NCI-H2107 treated with DMSO at 0.1 percent for 48 hours (cell line): ENCODE measurements around the gene KLF3.

Experiments
- DNase-seq: peaks from one replicate; lab custom pipeline; 2025; ENCODE audit not compliant: unreplicated experiment; lab: John Stamatoyannopoulos, UW

Gene KLF3

DNA sequence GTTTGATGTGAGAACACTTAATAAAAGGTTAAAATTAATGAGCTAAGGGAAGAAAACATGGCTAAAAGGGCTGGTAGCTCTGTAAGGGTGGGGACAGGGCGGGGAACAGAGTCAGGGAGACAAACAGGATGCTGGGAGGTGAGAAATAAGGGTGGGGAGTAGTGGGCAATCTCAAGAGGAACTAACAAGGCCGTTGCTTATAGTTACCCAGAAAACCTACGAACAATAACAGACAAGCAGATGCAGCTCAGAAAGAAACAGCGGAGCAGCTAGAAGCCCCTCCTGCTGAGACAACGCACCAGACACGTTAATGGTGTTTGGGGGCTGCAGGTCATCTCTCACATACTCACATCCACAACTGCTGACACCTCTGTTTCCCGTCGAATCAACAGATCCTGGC lies 9.7 kb upstream of the KLF3 start:
- DNase-seq = no peak

DNA sequence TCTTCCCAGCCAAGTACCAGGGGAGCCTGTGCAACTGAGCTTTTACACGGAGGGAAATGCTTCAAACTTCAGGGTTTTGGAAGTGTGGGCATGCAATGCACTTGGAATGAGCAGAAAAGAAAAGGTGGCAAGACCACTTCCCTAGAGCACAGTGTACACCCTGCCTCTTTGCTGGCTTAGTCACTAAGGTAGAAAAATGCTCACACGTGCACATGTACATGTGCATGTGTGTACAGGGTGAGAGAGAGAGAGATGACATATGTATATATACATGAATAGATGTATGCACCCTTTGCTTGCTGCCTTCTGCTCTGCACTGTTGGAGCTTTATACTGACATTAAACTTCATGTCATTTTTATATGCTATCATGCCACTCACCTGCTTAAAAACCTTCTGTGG lies 7.9 kb upstream of the KLF3 start:
- no peak for DNase-seq

DNA sequence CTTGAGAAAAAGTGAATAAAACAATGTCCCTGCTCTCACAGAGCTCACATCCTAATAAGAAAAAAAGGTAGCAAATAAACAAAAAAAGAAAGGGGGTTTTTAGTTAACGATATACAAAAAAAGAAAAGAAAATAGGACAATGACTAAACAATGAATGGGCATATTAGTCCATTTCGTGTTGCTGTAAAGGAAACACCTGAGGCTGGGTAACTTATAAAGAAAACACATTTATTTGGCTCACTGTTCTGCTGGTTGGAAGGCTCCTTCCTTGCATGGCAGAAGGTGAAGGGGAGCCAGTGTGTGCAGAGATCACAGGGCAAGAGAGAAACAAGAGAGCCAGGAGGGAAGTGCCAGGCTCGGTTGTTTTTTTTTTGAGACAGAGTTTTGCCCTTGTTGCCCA lies 4.7 kb upstream of the KLF3 start:
- no peak for DNase-seq

DNA sequence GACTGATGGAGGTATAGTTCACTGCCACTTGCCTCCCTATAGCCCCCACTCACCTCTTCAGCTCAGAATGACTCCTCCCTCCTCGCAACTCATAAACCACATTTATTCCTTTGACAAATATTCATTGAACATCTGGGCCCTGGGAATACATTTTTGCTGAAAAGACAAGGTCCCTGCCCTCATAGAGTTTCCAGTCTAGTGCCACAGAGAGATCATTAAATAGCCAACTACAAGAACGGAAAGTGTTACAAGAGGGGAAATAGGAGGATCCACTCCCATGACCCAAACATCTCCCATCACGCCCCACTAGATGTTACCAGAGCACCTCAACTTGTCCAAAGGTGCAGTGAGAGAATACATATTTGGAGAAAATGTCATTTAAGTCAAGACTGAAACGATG lies 3.2 kb upstream of the KLF3 start:
- DNase-seq = no peak

DNA sequence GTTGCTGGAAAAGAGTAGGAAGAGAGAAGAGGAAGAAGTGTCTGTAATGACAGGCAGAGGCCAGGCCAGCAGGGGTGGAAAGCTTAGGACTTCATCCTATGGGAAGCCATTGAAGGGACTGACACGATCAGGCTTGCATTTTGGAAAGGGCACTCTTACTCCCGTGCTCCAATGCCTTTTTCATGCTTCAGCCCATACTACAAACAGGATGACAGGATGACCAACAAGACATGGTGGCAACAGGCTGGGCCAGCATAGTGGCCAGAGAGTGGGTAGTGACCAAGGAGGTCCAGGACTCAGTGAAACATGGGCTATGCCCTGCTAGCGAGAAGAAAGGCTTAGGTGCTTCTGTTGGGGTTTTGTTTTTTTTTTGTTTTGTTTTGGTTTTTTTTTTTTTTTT lies 2.6 kb upstream of the KLF3 start:
- no peak for DNase-seq

DNA sequence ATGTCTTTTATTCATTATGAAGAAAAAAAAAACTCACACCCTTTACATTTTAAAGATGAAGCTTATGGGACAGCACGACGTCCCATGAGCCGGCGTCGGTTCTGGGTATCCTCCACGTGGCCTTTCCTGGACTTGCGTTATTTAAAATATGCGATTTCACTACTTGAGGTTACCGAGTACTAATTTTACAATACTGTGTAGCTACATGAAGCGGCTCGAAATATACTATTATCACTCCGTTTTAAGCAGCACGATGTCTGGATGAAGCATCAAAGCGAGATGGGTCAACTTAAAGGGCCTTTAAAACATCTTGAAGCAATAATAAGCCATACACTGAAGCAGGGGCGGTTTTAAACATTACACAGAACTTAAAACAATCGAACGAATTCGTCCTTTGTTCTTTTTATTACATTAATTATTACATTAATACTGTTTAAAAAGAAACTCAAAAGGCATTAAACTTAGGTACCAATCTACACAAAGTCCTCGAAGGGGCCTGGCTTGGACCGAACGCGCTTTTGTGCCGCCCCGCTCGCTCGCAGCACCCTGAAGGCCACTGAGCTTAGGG lies 1.4 kb upstream of the KLF3 start:
- no peak for DNase-seq

DNA sequence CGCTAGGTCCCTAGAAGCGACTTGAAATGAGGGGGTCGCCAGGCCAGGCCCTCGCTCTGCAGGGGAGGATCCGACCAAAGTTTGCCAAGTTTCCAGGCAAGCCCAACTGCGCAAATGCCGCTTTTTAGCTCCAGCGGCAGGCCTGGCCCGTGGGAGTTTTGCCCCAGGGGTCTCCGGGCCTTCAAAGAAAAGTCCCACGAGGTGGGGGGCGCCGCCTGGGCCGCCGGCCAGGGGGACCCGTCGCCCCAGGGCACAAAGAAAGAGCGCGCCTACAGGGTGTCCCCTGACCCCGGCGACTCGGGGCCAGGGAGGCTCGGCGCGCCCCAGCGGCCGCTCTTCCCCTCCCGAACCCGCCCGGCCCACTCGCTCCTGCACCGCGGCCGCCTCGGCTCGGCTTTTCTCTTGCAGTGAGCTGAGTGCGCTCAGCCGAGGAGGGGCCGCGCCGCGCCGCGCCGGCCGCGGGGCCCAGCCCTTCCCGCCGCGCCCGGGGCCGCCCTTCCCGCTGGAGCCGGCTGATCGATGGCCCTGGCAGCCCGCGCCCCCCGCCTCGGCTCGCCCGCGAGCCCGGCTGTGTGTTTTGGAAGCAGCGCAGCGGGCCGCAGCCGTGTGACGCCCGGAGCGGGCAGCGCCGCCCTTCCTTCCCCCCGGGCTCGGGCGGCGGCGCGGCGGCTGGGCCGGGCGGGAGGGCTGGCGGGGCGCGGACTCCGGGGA lies 754 bp upstream of the KLF3 start:
- DNase-seq = no peak

DNA sequence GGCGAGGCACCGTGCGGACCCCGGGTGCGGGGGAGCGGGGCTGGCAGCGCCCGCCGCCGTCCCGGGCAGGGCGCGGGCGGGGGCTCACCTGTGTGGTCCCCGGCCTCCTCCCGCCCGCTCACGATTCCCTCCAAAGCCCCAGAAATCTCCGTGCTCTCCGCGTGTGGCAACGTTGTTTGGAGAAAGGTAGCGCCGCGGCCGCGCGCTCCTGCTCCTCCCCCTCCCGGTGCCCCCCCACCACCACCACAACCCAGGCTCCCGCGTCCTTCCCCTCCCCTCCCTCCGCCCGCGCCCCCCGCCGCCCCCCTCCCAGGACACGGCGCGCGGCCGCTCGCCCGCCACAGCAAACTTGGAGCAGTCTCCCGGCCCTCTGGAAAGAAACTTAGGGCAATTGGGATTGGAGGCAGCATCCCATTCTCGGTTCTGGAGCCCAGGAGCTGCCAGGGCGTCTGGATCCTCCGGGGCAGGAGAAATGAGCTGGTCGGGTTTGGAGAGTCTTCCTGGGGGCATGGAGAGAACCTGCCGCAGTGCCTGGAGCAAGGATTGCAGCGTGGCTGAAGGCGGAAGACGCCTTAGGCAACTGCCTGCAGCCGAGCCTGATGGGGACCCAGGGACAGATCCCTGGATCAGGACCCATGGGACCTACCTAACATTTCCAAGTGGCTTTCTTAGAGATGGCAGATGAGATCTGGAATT lies 855 bp downstream of the KLF3 start:
- DNase-seq = peak; percentile 18

DNA sequence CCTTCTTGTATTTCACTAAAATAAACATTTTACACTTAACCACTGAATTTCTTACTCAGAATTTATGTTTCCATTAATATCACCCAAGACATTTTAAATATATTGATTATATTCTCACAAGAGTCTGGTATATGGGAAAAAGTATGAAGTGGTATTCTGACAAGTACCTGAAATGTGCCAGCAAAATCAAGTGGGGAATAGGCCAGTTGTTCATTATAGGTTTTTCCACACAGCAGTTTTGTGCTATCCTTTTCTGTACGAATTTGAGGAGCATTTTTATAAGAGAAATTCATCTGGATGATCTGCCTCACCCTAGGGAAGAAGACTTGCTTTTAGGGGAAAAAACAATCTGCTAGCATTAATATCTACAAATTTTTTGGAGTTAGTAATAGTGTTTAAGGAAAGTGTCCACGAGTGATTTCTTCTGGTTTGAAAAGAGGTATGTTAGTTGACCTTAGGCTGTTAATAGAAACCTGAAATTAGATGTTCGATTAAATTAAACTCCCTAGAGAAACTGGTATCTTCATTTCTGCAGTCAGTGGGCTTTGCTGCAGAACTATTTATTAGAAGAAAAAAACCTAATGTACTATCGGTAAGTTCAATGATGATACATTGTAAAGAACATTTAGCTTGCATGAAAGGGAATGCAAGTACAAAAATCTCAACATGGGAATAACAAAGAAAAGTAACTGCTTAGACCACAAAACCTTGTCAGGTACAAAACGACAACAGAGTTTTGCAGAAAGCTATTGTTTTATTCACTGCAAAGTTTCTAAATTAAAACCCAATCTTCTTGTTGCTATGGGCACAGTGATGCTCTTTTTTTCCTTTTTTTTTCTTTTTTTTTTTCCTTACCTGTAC lies 1.8 kb downstream of the KLF3 start:
- DNase-seq = no peak

DNA sequence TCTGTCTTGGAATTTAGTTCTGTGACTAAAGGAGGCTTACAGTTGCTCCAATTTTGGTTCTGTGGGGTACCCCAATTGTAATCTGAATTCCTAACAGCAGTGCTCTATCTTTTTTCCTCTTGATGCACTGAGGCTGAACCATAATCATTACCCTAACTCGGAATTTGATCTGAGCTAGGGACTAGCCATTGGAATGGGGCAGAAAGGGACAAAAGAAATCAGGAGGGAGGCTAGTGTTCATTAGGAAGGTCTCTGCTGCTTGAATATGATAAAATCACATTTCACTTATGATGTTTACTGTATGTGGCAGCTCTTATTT lies 2.7 kb downstream of the KLF3 start:
- DNase-seq = no peak

DNA sequence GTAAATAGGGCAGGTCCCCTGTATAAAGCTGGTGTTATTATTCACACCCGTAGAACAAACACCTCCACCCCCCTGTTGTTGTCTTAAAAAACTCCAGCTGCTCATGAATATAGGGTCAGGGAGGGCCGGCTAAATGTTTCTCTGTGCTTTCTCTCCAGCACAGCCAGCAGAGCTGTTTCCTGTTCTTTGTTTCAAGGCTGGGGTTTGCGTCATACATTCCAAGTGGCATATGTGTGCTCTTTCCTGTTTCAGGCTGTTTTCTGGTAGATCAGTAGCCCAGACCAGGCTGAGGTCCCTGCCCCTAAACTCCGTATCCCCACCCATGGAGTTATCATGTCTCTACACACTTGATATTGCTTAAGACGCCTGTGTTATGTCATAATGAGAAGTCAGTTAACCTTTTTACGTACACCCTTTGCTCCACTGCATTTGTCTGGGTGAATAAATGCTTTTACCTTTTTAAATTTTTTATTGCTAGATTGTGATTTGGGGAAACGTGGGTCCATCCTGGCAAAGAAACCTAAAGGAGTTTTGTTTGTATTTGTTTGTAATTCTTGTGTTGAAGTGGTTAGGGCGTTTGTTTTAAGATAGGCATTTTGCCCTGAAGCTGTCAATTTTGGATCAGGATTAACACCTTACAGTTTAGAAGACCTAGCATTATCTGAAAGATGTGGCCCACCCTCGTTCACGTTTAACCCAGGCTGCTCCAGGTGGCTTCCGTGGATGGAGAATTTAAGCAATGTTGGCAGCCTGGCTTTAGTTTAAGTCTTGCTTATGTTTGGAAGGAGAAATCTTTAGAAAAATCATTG lies 3.3 kb downstream of the KLF3 start:
- peak; percentile 73 for DNase-seq

DNA sequence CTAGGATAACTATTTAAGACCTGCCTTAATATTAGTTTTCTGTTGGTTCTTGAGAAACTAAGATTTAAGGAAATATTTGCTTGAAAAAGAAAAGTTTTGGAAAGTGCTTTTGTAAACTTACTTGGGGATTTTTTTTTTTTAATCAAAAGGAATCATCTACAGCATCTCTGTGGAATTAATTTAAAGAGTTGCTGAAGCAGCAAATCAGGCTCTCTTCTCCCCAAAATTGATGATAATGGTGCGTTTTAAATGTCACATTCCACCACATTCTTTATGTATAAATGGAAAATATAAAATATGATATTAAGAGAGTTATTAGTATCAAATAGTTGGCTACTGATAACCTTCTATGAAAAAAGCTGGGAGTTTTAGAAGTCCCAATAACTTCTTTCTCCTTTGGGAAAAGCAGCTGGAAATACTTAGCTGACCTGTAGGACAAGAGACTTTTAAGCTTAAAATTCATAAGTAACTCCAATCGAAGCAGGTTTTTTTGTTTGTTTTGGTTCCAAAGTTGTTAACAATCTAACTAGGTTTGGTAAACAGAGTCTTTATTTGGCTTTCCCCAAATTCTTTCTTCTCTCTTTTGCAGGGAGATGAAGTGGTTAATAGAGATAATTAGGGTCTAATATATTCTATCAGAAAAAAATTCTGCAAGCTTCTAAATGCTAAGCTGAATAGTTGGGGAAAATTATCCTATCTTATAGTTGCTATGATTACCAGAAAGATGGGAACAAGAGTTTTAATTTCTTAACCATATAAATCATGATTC lies 4.4 kb downstream of the KLF3 start:
- DNase-seq = no peak

DNA sequence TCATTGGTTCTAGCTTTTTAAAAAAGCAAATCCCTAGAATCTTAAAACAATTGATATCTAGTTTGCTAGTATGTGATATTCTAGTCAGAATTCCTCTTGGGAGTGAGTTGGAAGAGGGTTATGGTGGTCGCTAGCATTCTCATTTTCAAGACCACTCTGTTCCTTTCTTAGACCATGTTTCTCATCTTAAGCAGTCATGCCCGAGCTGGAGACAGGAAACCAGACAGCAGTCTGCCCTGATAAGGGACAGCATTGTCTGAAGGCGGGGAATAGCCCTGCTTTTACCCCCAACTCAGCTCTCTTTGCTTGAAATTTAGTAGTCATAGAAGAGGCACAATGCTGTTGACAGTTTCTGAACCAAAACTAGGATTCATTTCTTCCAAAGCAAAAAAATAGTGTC lies 5.2 kb downstream of the KLF3 start:
- DNase-seq = no peak

DNA sequence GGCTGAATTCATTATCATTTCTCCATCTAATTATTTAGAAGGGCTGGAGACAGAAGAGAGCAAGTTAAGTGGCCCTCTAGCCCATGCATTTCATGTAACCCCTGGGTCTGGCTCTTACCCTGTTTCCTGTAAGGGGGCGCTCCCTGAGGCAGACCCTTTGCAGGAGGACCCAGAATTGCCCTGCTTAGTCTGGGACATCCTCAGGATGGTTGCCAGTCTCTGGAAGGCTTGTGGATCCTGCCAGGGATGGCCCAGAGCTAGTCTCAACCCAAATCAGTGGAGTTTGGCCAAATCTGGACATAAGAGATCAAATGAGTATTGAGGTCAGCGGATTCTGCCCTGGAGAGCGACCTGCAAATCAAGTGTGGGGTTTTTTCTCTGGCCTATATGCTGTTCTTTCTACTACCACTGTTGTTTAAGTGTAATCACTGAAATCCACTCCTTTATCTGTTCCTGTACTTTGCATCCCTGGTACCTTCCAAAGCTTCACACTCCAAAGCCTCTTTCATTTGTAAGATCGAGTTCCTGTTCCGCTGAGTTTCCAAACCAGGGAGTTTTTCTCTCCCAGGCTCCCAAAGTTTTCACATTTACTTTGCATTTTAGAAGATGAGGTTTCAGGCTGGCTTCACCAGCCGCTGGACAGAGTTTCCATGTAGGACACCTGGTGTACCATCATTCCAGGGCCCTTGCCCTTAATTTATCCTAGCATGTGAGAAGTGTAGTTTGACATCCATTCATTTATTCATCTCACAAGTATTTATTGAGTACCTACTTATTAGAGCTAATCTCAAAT lies 6.3 kb downstream of the KLF3 start:
- no peak for DNase-seq

DNA sequence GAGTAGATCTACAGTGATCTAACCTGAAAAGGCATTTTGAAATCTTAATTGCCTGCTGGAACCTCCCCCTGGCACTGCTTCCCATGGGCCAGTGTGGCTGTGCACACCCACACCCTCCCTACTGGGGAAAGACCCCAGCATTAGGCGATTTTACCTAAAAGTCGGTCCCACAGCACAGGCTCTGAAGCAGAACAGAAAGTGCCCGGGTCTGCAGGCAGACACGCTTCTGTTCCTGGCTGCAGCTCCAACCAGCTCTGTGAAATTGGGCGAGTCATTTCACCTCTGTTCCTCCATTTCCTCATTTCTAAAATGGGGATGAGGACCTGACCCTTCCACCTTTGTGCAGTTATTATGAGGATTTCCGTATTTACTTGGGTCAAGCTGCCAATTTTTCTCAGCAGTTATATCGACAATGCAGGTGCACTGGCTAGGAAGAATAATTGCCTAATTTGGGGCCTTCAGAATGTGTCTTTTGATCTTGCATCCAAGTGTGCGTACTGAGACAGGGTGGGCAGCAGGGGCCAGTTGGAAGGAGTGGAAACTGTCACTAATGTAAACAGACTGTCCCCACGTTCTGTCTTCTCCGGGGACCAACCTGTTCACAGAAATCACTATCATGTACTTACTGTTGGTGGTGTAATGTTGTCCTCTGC lies 7.1 kb downstream of the KLF3 start:
- DNase-seq = no peak

DNA sequence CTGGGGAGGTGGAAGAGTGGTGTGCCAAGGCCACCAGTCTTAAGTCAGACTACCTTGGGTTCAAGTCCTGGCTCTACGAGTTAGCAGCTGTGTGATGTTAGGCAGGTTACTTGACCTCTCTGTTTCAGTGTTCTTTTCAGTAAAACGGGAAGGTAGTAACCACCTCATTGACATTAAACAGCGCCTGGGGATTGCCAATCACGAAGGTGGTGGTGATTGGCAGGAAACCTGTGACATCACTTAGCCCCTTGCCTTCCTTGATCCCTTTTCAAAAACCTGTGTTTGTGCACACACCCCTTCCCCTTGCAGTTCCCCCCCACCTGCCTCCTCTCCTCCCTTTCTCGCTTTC lies 7.6 kb downstream of the KLF3 start:
- no peak for DNase-seq

DNA sequence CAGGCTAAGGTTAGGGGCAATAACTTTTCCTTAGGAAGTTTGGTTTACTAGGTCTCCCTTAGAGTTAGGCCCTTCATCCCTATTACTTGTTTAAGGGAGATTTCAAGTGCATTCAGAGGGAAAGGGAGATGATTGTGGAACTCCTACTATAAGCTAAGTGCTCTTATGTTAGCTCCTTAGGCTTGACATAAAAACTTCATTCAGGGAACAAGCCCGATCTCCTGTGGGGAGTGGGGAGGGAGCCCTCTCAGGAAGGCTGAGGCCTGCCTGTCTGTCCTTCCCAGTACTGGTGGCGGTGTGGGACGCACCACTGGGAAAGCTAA lies 8.0 kb downstream of the KLF3 start:
- no peak for DNase-seq

DNA sequence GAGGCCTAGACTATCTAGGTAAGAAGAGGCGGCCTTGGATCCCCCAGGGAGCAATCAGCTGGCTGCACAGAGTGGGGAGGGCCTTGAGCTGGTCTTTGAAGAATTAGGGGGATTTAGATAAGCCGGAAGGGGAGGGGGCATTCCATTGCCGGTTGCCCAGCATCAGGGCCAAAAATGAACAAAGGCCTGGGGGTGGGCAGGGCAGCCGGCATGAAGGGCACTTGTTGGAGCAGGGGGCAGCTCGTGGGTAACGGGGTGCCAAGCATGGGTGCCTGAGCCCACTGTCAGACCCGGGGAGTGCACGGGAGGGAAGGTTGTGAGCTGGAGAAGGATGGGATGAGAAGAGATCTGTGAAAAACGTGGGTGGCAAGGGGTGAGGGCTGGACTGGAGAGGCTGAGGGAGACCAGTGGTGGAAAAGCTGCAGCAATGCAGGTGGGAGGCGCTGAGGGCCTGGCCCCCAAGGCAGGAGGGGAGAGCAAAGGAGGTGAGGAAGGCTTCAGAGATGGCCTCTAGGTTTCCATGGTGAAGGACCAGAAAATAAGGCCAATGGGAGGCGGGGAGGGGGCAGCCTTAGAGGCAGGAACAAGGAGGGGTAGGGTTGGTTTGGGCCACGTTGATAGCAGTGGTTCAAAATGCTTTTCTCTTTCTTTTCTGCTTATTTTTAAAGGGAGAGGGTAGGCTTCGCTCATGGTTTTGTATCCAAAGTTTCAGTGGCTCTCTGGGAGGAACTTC lies 8.6 kb downstream of the KLF3 start:
- DNase-seq = no peak
